HG02642 (cell line): Measurements from ENCODE around the gene IPPK.

Experiments
- ATAC-seq: cut with Tn5 transposase; IDR thresholded peaks from one replicate; pipeline ENCODE4 v1.9.1; 2021; ENCODE audit warnings: mild to moderate bottlenecking; ENCODE audit not compliant: unreplicated experiment, poor library complexity

Gene IPPK

DNA sequence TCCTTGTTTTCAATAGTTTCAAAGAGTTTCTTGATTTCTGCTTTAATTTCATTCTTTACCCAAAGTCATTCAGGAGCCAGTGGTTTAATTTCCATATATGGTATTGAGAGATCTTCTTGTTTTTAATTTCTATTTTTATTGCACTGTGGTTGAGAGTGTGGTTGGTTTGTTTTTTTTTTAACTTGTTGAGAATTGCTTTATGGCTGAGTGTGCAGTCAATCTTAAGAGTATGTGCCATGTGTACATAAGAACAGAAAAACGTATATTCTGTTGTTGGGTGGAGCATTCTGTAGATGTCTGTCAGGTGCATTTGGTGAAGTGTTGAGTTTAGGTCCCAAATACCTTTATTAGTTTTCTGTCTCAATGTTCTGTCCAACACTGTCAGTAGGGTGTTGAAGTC is 26.7 kb upstream of the IPPK start:
- ATAC-seq, result no peak

DNA sequence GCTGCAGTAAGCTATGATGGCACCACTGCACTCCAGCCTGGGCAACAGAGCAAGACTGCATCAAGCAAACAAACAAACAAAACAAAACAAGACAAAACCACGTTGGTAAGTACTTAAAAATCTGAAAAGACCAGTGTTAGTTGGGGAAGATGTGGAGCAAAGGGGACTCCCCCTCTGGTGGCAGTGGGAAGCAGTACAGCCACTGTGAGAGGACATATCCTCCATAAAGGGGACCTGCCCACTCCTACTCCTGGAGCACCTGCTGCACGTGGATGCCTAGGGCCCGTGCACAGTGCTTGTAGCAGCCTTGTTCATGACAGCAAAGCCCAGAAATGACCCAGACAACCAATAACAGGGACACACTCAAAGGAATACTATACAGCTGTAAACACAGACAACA is 17.0 kb upstream of the IPPK start:
- no peak for ATAC-seq

DNA sequence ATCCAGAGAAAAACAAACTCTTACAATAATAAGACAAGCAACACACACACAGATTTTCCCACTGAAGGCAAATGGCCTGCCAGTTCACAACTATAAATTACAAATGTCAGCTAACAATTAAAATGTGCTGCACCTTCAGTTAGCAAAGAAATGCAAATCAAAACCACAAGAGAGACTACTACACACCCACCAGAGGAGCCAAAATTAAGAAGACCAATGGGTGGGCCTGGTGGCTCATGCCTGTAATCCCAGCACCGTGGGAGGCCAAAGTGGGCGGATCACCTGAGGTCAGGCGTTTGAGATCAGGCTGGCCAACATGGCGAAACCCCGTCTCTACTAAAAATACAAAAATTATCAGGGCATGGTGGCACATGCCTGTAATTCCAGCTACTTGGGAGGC is 15.1 kb upstream of the IPPK start:
- ATAC-seq, result no peak

DNA sequence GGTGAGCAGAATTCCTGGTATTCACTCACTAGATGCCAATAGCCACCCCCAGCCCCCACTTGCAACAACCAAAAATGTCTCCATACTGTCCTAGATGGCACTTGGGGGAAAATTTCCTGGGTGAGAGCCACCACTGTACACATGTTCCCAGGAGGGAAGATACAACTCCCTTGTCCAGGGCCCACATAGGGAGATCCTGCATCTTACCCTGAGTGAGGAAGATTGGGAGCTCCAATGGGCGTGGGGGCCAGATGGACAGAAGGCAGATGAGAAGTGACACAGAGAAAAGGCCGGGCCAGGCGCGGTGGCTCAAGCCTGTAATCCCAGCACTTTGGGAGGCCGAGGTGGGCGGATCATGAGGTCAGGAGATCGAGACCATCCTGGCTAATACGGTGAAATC is 12.3 kb upstream of the IPPK start:
- no peak for ATAC-seq

DNA sequence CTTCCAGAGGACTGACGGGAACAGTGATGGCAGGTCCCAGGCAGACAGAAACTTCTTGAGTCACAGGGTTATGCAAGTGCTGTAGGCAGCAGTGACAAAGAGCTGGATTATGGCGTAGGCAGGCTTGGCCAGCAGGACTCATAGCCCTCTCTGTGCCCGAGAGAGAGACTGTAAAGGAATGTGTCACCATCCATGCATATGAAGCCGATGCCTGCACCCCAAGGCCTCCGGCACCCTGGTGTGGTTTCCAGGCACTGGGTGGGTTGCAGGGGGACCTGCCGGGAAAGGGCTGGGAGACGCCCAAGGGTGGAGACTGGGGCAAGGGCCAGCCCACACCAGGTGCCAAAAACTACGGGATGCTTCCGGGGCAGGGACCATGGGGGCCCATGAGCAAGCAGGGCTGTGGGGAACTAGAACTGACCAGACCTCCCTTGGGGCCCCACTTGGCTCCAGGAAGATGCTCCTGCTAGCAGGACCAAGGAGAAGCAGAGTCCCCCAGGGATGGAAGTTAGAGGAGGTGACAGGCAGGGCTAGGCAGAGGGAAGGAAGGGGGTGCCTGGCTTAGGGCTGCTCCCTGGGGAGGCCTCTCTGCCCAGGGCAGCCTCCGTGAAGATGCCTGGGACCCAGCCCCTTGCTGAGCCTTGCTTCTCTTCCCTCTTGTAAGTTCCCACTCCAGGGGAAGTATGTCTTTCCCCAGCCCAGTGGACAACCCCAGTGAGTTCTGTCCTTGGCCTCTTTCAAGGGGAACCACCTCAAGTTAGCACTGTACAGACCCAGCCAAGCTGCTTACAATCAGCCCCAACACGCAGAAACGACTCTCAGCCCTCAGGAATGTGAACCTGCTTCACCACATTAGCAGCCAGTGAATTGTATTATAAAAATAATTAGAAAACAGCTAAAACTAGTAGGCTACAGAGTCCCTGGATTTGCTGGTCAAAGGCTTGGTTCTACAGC is 10.5 kb upstream of the IPPK start:
- no peak for ATAC-seq

DNA sequence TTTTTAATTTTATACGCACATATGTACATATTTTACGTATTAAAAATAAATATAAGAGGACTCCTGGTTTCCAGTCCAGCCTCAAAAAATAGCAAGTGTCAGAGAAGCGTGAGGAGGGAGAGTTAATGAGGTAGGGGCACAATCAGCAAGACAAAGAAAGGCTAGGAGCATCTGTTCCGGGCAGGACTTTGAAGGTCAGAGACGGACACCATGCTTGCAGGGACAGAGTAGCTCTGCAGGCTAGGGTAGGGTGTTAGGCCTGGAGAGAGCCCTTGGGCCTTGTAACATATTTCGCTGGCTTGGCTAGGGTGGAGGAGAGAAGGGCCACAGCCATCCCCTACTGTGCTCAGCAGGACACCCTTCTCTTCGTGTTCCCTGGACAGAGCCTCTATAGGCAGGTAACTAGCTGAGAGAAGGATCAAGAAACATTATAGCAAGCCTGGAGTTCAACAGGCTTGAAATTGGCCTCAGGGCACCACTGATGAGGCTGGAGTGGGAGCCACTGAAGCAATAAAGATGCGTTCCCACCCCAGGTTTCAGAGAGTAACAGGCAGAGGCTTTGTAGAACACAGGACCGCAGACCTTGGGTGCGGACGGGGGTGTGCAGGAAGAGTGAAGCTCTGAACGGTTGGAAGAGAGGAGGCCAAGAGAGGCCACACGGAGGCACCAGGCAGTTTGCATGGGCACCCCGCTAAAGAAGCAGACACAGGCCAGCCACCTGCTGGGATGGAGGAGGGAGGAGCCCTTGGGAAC is 9.7 kb upstream of the IPPK start:
- ATAC-seq, result no peak

DNA sequence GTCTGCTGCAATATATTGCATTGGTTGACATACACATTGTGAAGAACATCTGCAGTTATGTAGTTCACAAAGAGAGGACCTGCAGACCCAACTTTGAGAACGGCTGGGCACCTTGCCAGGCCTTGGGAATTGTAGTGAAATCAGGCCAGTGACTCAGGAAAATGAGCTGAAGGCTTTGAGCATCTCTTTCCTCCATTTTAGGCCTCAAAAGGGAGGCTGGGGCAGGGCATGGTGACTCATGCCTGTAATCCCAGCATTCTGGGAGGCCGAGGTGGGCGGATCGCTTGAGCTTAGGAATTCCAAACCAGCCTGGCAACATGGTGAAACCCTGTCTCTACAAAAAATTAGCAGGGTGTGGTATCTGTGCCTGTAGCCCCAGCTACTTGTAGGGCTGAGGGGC is 1.4 kb upstream of the IPPK start:
- no peak for ATAC-seq

DNA sequence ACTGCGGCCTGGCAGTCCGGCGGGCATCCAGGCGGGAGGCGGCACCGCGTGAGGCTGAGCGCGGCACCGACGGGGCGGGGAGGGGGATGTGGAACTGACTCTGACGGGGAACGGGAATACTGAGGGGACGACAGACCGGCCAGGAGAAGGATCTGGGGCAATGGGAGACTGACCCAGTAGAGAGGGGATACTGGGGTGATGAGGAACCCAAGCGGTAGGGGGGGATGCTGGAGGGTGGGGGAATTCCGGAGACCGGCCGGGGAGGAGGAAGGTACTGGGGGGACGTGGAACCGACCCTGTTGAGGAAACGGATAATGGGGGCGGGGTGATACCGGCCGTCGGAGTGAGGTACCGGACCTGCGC is 423 bp downstream of the IPPK start:
- peak; percentile 14 for ATAC-seq

DNA sequence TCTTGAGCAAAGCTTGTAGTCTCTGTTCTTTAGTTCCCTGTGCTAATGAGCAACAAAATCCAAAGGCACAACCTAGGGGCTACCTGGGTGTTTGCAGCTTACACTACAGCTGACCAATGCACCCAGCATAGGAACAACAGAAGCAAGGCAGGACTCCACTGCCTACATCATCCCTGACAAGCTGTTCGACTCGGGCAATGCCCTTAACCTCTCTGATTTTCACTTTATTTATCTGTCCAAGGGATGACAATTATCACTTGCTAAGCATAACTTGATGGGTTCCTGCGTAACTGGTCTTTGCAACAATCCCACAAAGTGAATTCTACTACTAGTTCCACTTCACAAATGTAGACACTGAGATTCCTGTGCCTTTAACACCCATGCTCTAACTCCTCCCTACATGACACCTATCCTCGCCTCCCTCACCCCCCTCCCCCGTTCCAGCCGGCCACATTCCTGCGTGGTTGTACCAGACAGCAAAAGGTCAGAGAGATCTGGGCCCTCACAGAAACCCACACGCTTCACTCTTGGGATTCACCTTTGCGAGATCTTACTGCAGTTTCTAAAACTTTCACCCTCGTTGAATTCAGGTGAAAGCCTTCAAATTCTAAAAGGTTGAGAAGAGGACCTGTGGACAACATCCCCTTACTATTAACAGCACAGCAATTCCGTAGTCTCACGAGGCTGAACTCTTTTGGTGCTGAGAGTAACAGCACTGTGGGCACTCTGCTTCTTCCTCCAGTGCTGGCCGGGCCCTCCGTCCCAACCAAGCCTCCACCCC is 995 bp downstream of the IPPK start:
- no peak for ATAC-seq

DNA sequence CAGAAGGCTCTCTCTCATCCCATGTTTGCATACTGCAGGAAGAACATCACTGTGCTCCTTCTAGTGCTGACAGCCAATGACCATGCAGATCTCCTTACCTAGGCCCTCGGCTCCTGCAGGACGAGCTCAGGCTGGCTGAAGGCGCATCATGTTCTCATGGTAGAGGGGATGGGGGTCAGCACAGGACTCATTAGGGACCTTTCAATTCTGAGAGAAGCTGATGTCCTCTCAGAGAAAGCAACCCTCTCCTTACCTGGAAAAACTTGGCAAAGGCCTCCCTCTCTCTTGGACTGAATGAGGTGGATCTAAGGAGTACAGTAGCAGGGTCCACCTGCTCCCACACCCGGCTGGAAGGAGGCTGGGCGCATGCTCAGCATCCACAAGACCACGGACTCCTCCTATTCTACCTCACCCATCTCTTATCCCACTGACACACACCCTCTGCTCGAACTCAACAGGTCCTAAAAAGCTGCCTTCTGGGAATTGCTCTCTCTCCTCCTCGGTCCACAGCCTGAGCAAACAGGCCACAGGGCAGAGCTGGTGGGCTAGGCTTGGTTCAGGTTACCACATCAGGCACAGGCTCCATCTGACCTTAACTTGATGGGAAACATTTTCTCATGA is 2.9 kb downstream of the IPPK start:
- ATAC-seq, result no peak

DNA sequence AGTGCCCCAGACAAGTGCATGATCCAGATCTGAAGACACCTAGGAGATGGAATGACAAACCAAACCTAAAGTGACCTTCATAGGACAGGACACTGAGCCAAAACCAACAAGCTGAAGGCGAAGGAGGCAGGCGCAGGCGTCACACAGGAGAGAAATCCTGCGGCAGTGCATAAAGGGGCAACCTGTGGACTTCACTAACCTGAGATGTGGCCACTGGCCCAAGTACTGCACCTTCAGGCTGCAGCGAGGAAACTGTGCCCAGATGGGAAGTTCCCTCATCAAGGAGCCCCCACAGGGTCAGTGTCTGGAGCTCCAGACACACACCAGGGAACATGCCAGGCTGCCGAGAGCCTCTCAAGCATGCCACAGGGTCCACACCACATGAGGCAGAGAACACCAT is 3.7 kb downstream of the IPPK start:
- ATAC-seq, result no peak

DNA sequence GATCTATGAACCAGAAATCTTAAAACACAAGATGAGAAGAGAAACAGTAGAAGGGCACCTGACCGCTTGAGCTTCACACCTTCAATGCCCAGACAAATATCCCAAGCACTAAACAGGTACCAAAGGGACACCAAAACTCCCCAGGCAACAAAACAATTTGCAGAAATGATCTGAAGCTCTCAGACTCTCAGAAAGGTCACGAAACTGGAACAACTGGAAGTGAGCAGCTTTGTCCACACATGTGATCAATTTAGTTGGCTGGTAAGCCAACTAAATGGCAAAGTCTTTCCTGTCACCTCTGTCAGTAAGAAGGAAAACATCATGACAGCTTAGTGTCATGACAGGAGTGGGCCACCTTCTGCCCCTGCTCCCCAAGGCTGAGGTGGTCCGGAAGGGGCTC is 4.1 kb downstream of the IPPK start:
- ATAC-seq, result no peak

DNA sequence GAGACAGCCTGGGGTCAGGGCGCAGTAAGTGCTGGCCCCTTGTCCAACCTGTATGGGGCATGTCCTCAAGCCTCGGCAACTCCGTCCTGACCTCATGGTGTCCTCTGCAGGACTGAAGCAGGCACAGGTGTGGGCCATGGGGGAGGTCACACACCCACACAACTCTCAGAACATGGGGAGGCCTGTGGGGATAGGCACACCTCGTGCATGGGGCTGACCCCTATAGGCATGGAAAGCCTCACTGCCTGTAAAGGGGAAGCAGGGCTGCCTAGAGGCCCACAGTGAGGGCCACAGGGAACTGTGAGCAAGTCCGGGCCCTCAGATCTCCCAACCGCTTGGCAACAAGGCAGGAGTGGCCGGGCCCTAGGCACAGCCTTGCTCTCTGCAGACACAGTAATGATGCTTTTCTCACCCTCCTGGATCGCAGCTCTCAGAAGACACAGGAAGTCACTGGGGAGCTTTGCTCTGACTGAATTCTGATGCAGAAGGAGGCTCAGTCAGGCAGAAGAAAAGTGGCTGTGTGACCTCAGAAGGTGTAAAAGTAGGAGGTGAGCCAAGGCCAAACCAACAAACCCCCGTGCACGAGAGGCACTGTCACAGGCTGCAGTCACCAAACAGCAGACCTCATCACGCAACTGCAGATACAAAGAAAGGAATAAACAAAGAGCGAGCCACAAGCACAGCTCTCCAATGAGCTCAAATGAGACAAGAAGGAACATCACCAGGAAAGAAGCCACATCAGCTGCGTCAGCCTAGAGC is 5.4 kb downstream of the IPPK start:
- no peak for ATAC-seq

DNA sequence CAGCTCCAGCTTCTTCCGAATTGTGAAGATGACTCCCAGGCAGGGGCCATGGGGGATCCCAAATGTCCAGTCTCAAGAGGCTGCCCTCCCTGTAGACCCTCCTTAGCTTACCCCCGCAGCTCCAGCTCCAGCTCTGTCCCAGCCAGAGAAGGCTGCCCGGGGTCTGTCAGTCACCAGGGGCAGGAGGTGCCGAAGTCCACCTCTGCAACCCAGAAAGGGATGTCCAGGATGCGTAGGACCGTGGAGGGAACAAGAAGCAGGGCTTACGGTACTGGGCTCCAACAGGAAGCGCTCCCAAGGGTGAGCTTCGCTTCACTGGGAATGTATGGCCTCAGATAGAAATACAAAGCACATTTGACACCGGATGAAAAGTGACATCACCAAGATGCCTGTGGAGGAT is 6.0 kb downstream of the IPPK start:
- ATAC-seq, result no peak

DNA sequence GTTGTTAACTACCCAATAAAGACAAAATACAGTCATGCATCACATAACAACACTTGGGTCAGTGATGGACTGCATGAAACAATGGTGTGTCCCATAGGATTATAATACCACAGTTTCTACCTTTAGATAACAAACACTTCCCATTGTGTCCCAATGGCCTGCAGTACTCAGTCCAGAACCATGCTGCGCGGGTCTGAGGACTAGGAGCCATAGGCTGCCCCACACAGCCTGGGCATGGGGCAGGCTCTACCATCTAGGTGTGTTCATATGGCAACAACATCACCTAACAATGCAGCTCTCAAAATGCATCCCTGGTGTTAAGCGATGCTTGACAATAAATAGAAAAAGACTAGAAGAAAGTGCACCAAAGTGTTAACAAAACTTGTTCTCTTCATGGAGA is 6.8 kb downstream of the IPPK start:
- ATAC-seq, result no peak

DNA sequence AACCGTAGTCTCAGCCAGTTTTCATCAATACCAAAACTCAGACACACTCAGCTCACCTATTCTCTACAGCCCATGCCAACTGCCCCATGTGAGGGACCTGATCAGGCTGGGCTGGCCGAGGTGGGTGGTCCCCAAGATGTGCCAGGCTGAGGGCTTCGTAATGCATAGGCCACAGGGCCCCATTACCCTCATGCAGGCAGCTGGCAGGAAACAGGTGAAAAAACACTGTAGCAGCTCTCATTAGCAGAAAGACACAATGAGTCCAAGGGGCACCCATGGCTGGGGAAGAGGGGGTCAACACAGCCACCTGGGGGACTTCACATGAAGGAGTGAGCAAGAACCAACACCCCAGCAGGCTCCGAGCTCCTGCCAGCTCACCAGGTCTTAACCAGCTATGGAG is 8.2 kb downstream of the IPPK start:
- ATAC-seq, result no peak

DNA sequence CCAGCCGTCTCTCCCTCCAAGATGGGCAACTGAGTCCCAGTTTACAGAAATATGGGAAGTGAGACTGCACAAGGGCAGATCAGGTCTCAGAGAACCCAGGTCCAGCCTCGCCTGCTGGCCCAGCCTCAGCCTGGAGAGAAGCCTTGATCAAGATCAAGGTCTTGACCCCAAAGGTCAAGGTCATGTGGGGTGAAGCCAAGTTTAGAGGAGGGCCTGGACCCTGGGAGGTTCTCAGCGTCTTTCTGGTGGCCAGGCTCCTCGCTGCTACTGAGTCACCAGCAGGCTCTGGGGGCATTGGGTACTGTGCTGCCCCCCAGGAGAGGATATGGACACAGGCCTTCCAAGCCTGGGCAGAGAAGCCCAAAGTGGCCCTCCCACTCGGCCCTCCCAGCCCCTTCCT is 8.8 kb downstream of the IPPK start:
- no peak for ATAC-seq

DNA sequence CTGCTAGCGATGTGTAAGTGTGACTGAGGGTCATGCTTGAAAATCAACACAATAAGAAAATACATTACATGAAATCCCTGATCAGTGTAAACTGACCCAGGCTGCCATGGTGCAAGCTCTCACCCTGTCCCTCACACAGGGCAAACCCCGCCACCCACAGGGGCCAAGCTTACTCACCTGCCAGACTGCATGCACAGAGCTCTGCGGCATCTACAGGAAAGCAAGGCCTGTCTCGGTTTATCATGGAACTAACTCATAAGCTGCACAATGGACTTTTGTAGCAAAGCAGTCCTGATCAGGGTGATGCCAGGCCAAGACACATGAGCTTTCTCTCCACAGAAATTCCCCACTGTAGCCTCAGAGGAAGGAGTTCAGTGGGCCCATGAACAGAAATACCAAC is 9.7 kb downstream of the IPPK start:
- ATAC-seq, result no peak

DNA sequence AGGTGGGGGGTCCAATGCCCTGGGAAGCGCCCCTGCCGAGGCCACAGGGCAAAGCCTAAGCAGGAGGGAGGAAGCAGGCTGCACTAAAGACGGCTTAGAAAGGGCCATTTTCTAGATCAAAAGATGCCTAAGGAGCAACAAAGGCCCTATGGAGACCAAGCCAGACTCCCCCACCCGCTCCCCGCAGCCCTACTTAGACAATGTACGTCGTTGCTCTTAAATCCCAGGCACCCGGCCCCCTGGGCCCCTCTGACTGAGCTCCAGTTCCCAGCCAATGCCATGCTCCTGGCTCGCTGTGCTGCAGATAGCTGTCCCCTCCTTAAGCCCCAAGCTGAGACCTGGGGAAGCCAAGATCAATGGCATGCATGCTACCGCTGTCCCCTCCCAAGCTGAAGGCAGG is 10.3 kb downstream of the IPPK start:
- no peak for ATAC-seq

DNA sequence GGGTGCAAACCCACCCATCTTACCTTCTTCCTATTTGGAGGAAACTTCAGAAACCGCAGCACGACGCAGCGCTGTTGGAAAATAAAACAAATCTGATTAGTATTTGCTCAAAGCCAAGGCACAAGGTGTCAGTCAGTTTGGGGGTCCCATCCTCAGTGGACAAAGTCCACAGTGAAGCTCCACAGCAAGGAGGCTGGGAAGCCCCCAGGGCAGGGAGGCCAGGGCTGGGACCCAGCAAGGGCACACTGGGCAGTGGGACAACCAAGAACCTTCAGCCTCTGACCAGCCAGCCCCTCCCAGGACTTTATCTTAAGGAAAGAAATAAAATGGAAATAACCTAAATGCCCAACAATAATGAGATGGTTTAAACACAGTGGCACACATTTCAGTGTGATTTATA is 11.3 kb downstream of the IPPK start:
- no peak for ATAC-seq
